ENCODE measurements around the gene ACAD10. TPM values are rescaled to one million over a fixed set of nuclear protein-coding genes. Genes with fewer than 3 reads are reported as not detected.
"Not testable (repeated sequence)": the region's sequence is repeated elsewhere in the genome, so short reads cannot be mapped to it uniquely, and the experiment has no call there.

ACAD10 gene
- total RNA-seq (2014; rRNA removed; shearing (Covaris generic)): 5.9 and 9.9 TPM in 2 replicates

DNA sequence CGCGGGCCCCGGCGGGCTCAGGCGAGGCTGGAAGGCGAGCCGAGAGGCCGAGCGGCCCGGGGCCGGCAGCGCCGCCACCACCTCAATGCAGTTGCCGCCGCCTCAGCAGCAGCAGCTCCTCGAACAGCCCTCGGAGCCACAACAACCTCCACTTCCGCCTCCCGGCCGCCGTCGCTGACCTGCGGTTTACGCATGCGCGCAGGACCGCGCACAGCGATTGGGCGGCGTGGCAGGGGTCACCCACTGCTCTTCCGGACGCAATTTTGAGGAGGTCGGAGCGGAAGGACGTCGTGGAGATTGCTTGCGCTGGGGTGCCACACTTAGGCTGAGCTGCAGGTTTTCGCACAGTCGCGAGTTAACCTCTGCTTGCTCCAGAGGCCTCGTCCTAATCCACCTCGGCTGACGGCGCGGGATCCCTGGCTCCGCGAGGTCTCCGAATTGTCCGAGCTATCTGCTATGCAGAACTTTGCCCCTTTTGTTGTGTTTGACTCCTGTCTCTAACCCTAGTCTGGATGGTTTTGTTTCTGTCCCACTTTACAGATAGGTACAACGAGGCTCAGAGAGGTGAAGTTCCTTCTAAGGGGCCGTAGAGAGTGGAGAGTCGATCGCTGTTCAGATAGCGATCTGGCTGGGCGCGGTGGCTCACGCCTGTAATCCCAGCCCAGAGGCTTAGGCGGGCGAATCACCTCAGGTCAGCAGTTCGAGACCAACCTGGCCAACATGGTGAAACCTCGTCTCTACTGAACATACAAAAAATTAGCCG, at the start of gene ACAD10, which contains the start of gene BRAP:
Gene ACAD10, plus strand, starts transcription at position 243 of the 763 bp plus-strand sequence. CDS start 6,657 bp downstream, outside the sequence.
Gene BRAP, minus strand, starts transcription at position 146 of the 763 bp plus-strand sequence. CDS start 164 bp downstream, outside the sequence.
- peak; percentile 89 for DNase-seq (ENCODE audit: low read depth)

DNA sequence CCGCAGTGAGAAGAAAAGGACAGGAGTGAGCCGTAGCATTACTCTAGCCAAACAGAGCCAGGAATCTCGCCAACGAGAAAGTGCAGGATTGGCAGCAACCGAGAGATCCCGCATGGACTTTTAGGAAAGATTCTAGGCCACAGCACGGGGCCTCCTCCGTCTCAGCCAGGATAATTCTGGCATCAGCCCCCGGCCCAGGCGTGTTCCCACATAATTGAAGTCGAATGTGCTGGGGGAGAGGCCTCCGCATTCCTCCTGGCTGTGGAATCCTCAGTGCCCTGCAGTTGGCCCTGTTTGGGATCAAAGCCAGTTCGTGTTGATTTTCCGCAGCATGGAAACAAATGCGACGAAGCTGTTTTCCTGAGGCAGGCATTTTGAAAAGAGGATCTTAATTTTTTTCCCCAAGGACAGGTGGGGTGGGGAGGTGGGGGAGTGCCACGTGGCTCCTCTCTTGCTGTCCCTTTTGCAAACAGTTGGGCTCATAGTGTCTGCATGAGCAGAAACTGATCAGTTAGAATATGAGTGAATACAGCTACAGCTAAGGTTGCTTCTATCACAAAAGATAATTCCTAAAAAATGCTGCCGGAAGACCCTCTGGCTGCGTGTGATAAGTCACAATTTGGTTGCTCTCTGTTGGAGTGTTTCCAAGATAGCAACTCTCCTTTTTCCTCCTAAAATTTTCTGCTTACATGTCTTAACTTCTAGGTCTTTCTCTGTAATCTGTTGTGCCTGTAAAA, 49.5 kb upstream of the ACAD10 start:
- DNase-seq (ENCODE audit: low read depth): no peak

DNA sequence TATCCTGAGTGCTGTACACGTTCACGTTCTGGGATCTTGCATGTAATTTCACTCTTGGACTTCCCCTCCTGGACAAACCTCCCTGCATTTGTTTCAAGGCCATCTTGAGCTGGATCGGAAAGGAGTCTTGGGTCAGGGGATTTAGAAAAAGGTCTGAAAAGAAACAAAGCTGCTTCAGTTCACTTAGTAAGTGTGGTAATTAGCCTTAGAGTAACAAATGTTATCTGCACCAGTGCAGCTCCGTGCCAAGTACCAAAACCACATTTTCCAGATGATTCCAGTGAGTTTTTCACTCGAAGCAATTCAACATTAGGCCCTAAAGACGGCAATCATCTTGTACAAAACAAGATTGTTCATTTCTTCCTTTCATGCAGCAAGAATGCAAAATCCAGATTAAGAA, 47.3 kb upstream of the ACAD10 start:
- no peak for DNase-seq (ENCODE audit: low read depth)

DNA sequence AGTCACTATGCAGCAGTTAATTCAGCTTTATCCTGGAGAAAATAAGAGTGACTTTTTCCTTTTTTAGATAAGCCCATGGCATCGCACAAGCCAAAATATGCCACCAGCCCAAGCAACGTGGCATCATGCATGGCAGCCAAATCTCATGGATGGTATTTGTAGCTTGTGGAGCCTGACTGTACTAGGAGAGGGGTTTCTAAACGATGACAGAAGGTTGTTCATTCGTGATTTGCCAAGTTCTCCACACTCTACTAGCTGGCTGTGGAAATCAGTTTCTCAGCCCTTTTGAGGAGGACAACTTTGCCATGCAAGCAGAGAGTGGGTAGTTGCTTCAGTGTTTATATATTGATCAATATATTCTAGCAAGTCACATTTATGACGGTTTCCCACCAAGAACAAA, 45.3 kb upstream of the ACAD10 start:
- no peak for DNase-seq (ENCODE audit: low read depth)

- DNase-seq (ENCODE audit: low read depth): no peak
Observed at GRCh38 chr12:111642681-111643426, 43.0 kb upstream of the ACAD10 start.

DNA sequence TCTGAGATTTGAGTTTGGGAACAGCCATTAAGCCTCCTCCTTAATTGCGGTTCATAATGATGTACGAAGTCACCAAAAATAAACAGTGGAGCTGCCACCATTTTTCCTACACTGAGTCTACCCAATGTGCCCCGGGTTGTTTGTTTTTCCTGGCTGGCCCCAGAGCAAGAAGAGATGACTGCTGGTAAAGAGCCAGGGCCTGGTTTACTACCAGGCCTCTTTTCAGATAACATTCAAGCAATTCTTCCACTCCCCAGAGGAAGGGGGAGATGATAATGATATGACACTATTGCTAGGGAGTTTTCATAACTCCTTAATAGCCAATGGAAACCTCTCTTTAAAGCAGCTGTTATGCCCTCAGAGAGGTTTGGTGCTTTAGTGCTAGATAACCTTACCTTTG, 42.4 kb upstream of the ACAD10 start:
- no peak for DNase-seq (ENCODE audit: low read depth)

- DNase-seq (ENCODE audit: low read depth): peak; percentile 57
Observed at GRCh38 chr12:111645433-111645832, 40.4 kb upstream of the ACAD10 start.

DNA sequence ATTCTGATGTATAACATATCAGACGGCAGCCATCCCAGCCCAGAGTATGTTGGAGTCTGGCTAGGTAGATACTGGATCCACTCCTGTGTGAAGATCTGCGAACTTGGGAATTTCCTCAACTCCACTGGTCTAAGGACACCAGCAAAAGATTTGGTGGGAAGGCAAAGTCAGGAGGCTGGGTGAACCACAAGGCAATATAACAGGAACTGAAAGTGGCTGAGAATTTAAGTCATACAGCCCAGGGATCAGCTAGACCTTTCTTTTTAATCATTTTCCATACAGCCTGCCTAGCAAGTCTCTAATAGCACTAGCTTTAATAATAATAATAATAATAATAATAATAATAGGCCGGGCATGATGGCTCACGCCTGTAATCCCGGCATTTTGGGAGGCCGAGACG, 34.9 kb upstream of the ACAD10 start:
- DNase-seq (ENCODE audit: low read depth): no peak

DNA sequence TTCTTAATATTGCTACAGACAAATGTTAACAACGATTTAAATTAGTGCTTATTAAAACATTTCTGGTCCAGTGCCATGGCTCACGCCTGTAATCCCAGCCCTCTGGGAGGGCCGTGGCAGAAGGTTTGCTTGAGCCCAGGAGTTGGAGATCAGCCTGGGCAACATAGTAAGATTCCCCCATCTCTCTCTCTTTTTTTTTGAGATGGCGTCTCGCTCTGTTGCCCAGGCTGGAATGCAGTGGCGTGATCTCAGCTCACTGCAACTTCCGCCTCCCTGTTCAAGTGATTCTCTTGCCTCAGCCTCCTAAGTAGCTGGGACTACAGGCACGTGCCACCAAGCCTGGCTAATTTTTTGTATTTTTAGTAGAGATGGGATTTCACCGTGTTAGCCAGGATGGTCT, 33.3 kb upstream of the ACAD10 start:
- DNase-seq (ENCODE audit: low read depth): not testable (repeated sequence)

DNA sequence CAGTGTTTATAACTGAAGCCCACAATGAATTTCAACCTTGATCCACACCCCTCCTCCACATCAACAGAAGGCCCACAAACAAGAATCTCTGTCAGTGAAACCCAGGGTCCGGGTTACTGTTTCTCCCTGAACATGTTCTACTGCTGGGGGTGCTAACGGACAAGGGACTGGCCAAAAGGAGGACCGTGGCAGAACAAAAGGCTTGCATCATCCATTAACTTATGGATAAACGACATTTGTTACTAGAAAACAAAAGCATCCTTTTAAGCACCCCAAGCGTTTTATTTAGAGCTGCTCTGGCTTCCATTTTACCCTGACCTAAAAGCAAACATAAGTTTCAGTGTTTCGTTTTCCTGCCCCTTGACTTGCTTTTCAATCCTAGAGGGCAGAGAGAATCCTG, 32.3 kb upstream of the ACAD10 start:
- DNase-seq (ENCODE audit: low read depth): no peak

- DNase-seq (ENCODE audit: low read depth): no peak
Observed at GRCh38 chr12:111655356-111655755, 30.5 kb upstream of the ACAD10 start.

GRCh38 chr12:111656016-111656415, 29.8 kb upstream of the ACAD10 start:
- no peak for DNase-seq (ENCODE audit: low read depth)

- DNase-seq (ENCODE audit: low read depth): no peak
Observed at GRCh38 chr12:111664499-111664898, 21.4 kb upstream of the ACAD10 start.

GRCh38 chr12:111664961-111665865, 20.6 kb upstream of the ACAD10 start:
- no peak for DNase-seq (ENCODE audit: low read depth)

DNA sequence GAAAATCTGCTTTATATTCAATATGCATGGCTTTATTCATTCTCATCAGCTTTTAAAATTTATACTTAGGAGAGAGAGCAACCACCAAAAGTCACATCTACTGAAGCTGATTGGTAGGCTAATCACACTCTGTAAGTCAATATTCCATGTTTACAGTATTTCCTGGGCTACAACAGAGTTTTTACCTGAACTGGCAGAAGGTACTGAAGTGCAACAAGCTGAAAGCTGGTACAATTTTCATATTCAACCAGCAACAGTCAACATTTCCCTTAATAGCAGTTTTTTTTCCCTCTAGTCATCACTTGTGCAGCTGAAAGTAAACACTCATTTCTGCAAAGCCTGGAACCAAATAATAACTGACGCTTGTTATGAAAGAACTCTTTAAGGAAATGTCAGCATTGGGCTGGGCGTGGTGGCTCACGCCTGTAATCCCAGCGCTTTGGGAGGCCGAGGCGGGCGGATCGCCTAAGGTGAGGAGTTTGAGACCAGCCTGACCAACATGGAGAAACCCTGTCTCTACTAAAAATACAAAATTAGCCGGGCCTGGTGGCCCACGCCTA, 13.0 kb upstream of the ACAD10 start:
- no peak for DNase-seq (ENCODE audit: low read depth)

DNA sequence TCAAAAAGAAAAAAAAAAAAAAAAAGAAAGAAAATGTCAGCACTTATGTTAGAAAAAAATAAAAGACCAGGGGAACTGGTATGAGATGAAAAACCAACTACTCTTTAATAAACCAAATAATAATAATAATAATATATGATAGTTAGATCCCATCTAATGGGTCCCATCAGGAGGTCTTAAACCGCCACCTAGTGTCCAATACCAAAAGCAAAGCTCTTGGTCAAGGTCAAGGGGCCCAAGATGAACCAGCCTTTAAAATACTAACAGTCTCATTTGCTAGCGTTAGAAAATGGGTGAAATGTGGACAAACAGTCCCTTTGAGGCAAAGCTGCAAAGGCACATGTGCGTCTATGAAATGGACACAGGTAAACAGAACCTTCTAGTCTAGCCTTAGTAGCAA, 12.3 kb upstream of the ACAD10 start:
- DNase-seq (ENCODE audit: low read depth): peak; percentile 18

GRCh38 chr12:111677186-111677585, 8.7 kb upstream of the ACAD10 start:
- DNase-seq (ENCODE audit: low read depth): no peak

DNA sequence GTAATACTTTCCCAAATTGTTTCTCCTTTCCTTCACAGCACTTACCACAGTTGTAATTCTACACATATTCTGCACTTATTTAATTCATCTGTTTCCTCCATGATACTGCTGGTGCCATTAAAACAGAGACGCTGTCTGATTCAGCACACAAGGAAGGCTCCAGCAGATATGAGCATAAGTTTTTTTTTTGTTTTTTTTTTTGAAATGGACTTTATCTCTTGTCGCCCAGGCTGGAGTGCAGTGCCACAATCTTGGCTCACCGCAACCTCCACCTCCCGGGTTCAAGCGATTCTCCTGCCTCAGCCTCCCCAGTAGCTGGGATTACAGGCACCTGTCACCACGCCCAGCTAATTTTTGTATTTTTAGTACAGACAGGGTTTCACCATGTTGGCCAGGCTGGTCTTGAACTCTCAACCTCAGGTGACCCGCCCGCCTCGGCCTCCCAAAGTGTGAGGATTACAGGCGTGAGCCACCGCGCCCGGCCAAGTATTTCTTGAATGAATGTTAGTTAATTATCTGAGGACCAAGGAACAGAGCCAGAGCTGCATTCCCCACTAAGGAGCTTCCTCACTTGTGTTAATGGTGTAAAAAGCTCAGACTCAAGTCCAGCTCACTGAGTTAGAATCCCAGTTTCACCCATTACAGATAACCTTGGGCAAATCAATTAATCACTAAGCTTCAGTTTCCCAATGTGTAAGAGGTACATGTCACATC, 1.2 kb upstream of the ACAD10 start:
- not testable (repeated sequence) for DNase-seq (ENCODE audit: low read depth)

DNA sequence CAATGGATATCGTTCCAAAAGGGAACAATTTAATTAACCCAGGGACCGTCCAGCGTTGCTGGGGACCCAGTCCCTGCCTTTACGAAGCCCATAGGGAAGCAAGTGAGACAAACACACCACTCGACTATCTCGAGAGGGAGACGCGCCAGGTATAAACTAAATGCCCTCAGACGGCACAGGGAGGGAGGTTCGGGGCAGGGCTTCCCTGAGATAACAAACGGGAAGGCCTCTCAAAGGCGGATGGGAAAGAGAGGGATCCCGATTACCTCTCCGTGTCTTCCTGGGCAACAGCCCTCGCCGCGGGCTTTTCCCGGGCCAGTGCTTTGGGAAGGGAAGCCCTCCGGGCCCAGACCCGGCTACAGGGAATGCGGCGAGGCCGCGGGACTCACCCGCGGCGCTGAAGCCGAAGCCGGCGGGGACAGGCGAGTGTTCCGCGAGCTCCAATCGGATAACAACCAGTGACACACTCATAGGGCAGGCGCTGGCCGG, 487 bp upstream of the ACAD10 start:
- peak; percentile 15 for DNase-seq (ENCODE audit: low read depth)

- DNase-seq (ENCODE audit: low read depth): no peak
Observed at GRCh38 chr12:111686574-111687105, 787 bp downstream of the ACAD10 start.

All from RPMI7951 (cell line).